ENCODE measurements around the gene RFX3. TPM values are rescaled to one million over a fixed set of nuclear protein-coding genes. Genes with fewer than 3 reads are reported as not detected.

The RFX3 gene
- total RNA-seq, 2 donors from 2014 or later = 8.4 to 10.6 TPM

GRCh38 chr9:3200331-3200774, 325.4 kb downstream of the RFX3 start:
- no peak for ATAC-seq

GRCh38 chr9:3193791-3194190, 332.0 kb downstream of the RFX3 start:
- ATAC-seq (no peak), DNase-seq (no peak)
- intact Hi-C loops (cut with DNase I, micrococcal nuclease) = no loop called here

More at GRCh38 chr9:3200331-3200774, 325.4 kb downstream of the RFX3 start:
- intact Hi-C loops (cut with DNase I, micrococcal nuclease) = no loop called here
- DNase-seq = no peak

- intact Hi-C loops (cut with DNase I, micrococcal nuclease) = no loop called here
These were observed 334.1 kb downstream of the RFX3 start for GRCh38 chr9:3191715-3192114.

GRCh38 chr9:3189113-3189861, 336.5 kb downstream of the RFX3 start:
- no peak for DNase-seq
- intact Hi-C loops (cut with DNase I, micrococcal nuclease) = no loop called here
- no peak for ATAC-seq

More at GRCh38 chr9:3191715-3192114, 334.1 kb downstream of the RFX3 start:
- DNase-seq (no peak), ATAC-seq (no peak)

- DNase-seq (no peak), ATAC-seq (no peak)
- intact Hi-C loops (cut with DNase I, micrococcal nuclease) = no loop called here
These were observed 339.1 kb downstream of the RFX3 start for GRCh38 chr9:3186751-3187150.

- peak; percentile 80 for ATAC-seq
- intact Hi-C loops (cut with DNase I, micrococcal nuclease) = no loop called here
- peak; percentile 43 to 72 for DNase-seq
These were observed 344.5 kb downstream of the RFX3 start for GRCh38 chr9:3181049-3181953.

DNA sequence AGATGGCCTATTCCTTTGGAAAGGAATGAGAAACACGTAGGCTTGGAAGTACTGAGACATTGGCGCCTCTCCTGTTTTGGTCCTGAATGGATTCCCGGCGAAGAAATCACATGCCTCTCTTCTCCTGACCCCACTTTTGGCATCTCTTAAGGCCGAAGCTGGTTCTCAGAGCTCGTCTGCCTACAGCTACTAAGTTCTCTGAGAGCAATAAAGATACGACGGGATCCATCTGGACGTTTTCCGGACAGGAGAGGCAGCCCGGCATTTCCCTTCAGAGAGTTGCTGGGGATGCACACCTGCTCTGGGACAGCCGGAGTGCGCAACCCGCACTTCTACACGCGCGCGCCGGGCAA, 345.1 kb downstream of the RFX3 start:
- DNase-seq (no peak), ATAC-seq (no peak)
- intact Hi-C loops (cut with DNase I, micrococcal nuclease) = no loop called here

GRCh38 chr9:3179711-3180110, 346.1 kb downstream of the RFX3 start:
- intact Hi-C loops (cut with DNase I, micrococcal nuclease) = no loop called here
- ATAC-seq (no peak), DNase-seq (no peak)

DNA sequence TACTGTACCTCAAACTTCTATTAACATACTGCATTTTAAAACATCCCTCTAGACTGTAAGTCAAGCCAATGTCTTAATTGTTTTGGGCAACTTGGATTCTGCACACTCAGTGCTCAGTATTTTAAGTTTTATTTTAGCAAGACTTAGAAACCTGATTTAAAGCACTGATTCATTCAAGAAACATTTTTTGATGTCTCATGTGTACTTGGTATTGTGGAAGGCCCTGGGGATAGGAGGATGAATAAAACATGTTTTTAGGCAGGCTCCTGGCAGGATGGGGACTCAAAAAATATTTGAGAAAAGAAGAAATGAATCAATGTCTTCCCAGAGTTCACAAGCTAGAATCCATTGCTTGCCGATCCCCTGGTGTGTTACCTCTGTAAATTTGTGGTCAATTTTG, 347.9 kb downstream of the RFX3 start:
- DNase-seq (no peak), ATAC-seq (no peak)
- intact Hi-C loops (cut with DNase I, micrococcal nuclease) = no loop called here

DNA sequence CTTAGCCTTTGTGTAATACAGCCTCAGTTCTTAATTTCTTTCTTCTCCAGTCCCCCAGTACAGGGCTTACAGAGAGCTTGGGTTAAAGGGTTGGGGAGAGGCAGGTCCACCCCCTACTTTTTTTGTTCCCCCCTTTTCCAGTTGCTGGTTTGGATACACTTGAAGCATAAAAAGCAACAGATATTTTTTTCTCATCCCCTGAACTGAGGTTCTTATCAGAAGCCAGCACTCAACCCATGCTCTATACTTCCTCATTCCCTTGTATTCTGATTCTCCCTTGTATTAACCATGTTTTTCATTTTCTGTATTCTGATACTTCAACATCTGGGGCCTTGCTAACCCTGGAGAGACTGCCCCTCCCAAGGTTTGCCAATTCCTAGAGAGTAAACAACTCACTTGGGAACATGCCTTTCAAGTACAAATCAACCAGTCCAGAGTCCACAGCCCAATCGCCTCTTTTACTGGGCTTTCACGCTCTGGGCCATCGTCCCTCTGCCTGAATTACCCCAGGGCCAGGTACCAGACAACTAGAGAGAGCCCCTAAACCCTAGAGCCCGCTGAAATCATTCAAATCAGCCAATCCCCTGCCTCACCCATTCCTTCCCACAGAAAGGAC, 348.5 kb downstream of the RFX3 start:
- intact Hi-C loops (cut with DNase I, micrococcal nuclease) = no loop called here
- ATAC-seq (peak; percentile 78), DNase-seq (peak; percentile 25 to 45)

DNA sequence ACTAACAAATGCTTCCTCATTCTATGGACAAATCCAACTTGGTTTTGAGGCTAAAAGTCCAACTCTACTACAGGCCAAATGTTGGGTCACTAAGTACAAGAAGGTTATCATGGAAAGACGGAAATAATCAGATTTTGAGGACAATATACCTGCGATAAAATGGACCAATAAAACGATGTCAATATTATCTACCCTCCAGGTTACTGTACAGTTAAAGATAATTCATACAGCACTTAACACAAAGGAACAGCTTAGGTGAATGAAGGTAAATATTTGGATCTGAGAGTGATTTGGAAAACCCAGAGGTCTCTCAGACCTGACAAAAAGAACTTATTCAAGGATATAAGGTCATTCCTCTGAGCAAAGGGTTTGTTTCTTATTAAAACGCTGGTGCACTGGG, 352.4 kb downstream of the RFX3 start:
- intact Hi-C loops (cut with DNase I, micrococcal nuclease) = no loop called here
- ATAC-seq (peak; percentile 60), DNase-seq (no peak)

- ATAC-seq (no peak), DNase-seq (no peak)
- intact Hi-C loops (cut with DNase I, micrococcal nuclease) = no loop called here
These were observed 355.0 kb downstream of the RFX3 start for GRCh38 chr9:3170819-3171218.
